ENCODE results near the gene CES2. TPM values are rescaled to one million over a fixed set of nuclear protein-coding genes. Genes with fewer than 3 reads are reported as not detected.
A peak's percentile ranks its signal among the peaks of the same experiment; 100 is the strongest.

CES2 gene
- total and polyA plus RNA-seq, 10 of the 15 experiments (the other 5 are each of a cell fraction or from before 2014, with no cell fraction given), result 1.6 to 33.7 (median 21.0) TPM

DNA sequence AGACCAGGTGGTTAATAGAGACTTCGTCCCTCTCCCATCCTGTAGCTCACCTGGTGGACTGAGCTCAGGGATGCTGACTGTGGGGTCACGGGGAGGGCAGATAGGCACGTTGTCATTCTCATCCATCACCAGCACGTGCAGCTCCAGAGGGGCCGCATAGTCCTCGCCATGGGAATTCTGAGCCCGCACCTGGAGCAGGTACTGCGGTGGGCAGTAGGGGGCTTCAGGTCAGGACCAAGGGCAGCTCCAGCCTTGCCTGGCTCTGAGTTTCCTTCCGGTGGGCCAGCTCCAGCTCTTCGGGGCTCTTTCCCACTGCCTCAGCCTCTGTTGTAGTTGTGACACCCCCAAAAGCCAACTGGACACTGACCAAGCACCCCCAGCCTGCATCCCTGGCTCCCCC is 22.2 kb upstream of the CES2 start:
- no peaks in the 10 kb centered on the region for H4K20me1 ChIP-seq (ENCODE audit: control insufficient read depth, insufficient read depth)
- no peak overlapping the region for H3K4me2 ChIP-seq (ENCODE audit: control insufficient read depth, insufficient read depth)
- ChIA-PET CTCF (interaction anchor here (1.3 kb wide), 1 partner anchor 45 kb away, joined by 4 read pairs; no protein-coding TSS in a partner anchor), POLR2A (no interaction called here), SMC1A (ENCODE audit: uncharacterized antibody, unreplicated experiment) (no interaction called here), RAD21 (ENCODE audit: unreplicated experiment) (no interaction called here)
- no peak overlapping the region for H3K9ac ChIP-seq (ENCODE audit: control insufficient read depth, insufficient read depth, low read length)
- WGBS (ENCODE audit: insufficient coverage, insufficient replicate concordance, low lambda C conversion rate, missing lambda C conversion rate), result 37% methylated on average over 10 of the region's 10 CpGs
- H3K27me3 ChIP-seq (replicated peaks in 1 of 2; ENCODE audit: control insufficient read depth in 2 of 2, insufficient read depth in 2 of 2, low read length in 1 of 2), result no peaks in the 10 kb centered on the region; a peak in 2 of 4 replicates
- no peaks in the 10 kb centered on the region for H3K9me3 ChIP-seq (replicated peaks; ENCODE audit: control insufficient read depth, insufficient read depth, low read length)
- H2AFZ ChIP-seq (ENCODE audit: control insufficient read depth, low read depth, low read length), result no peak overlapping the region
- H3K4me1 ChIP-seq (ENCODE audit: control insufficient read depth, insufficient read depth, low read length), result no peaks in the 10 kb centered on the region
- no peak overlapping the region for H3K27ac ChIP-seq (ENCODE audit: control insufficient read depth, insufficient read depth)
- FAIRE-seq, result no peak
- no peak for DNase-seq (ENCODE audit: low read depth, low spot score)
- intact Hi-C loops (cut with micrococcal nuclease; ENCODE audit: unreplicated experiment) (no loop called here), in situ Hi-C loops (cut with MboI) (no loop called here)
- no peak overlapping the region for H3K4me3 ChIP-seq
- no TSS peak for BruUV-seq (replicated peaks)
- TF ChIP-seq EED (IDR thresholded peaks at IDR 0.05; ENCODE audit: low read depth) (no peak), DPF2 (IDR thresholded peaks at IDR 0.05) (no peak), REST (IDR thresholded peaks at IDR 0.05; ENCODE audit: low read depth, low read length) (peak; percentile 48; the same call in 1 of the 2 replicates)
- no peaks in the 10 kb centered on the region for H3K79me2 ChIP-seq (ENCODE audit: control insufficient read depth, insufficient read depth, low read length)
- ATAC-seq, result no peak
- no peaks in the 10 kb centered on the region for H3K36me3 ChIP-seq (ENCODE audit: control insufficient read depth in 2 of 2, insufficient read depth in 2 of 2, low read length in 1 of 2)

- H3K9me3 ChIP-seq (replicated peaks; ENCODE audit: control insufficient read depth, insufficient read depth, low read length), result no peaks in the 10 kb centered on the region
- ChIA-PET POLR2A (no interaction called here), SMC1A (ENCODE audit: uncharacterized antibody, unreplicated experiment) (no interaction called here), CTCF (interaction anchor here (1.3 kb wide), 1 partner anchor 46 kb away, joined by 4 read pairs; no protein-coding TSS in a partner anchor), RAD21 (ENCODE audit: unreplicated experiment) (no interaction called here)
- ATAC-seq, result no peak
- H3K4me2 ChIP-seq (ENCODE audit: control insufficient read depth, insufficient read depth), result no peak overlapping the region
- intact Hi-C loops (cut with micrococcal nuclease; ENCODE audit: unreplicated experiment), result no loop called here
- H3K4me1 ChIP-seq (ENCODE audit: control insufficient read depth, insufficient read depth, low read length), result no peaks in the 10 kb centered on the region
- H3K36me3 ChIP-seq (ENCODE audit: control insufficient read depth in 2 of 2, insufficient read depth in 2 of 2, low read length in 1 of 2), result no peaks in the 10 kb centered on the region
- BruUV-seq (replicated peaks), result no TSS peak
- no peak for DNase-seq (ENCODE audit: low read depth, low spot score)
- H3K9ac ChIP-seq (ENCODE audit: control insufficient read depth, insufficient read depth, low read length), result no peak overlapping the region
- no peak overlapping the region for H2AFZ ChIP-seq (ENCODE audit: control insufficient read depth, low read depth, low read length)
- H3K27me3 ChIP-seq (replicated peaks in 1 of 2; ENCODE audit: control insufficient read depth in 2 of 2, insufficient read depth in 2 of 2, low read length in 1 of 2), result no peaks in the 10 kb centered on the region; a peak in 2 of 4 replicates
- H3K4me3 ChIP-seq, result no peak overlapping the region
- WGBS (ENCODE audit: insufficient coverage, insufficient replicate concordance, low lambda C conversion rate, missing lambda C conversion rate), result 5% methylated on average over 4 of the region's 4 CpGs
- H3K79me2 ChIP-seq (ENCODE audit: control insufficient read depth, insufficient read depth, low read length), result no peaks in the 10 kb centered on the region
- no peak for FAIRE-seq
- no peaks in the 10 kb centered on the region for H4K20me1 ChIP-seq (ENCODE audit: control insufficient read depth, insufficient read depth)
- in situ Hi-C loops (cut with MboI), result no loop called here
- no peak for TF ChIP-seq BRCA1 (IDR thresholded peaks at IDR 0.05; ENCODE audit: low read depth, low read length)
- TF ChIP-seq, protein P1, sequence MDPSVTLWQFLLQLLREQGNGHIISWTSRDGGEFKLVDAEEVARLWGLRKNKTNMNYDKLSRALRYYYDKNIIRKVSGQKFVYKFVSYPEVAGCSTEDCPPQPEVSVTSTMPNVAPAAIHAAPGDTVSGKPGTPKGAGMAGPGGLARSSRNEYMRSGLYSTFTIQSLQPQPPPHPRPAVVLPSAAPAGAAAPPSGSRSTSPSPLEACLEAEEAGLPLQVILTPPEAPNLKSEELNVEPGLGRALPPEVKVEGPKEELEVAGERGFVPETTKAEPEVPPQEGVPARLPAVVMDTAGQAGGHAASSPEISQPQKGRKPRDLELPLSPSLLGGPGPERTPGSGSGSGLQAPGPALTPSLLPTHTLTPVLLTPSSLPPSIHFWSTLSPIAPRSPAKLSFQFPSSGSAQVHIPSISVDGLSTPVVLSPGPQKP (IDR thresholded peaks at IDR 0.05; ENCODE audit: low read depth, low read length), result no peak
- TF ChIP-seq TCF3 (IDR thresholded peaks at IDR 0.05; ENCODE audit: borderline replicate concordance, insufficient read depth, low read depth, low read length), result no peak
- no peak for TF ChIP-seq NR2F1 (conservative IDR thresholded peaks at IDR 0.05)
- TF ChIP-seq NRF1 (conservative IDR thresholded peaks at IDR 0.05; ENCODE audit: low read depth, low read length), result no peak
- TF ChIP-seq LARP7 (IDR thresholded peaks at IDR 0.05), result no peak
- no peak for TF ChIP-seq TAF1 (IDR thresholded peaks at IDR 0.05; ENCODE audit: borderline replicate concordance, low read depth, low read length)
- no peak for TF ChIP-seq SREBF2 (IDR thresholded peaks at IDR 0.05; ENCODE audit: low read length)
- no peak overlapping the region for H3K27ac ChIP-seq (ENCODE audit: control insufficient read depth, insufficient read depth)
Measured at GRCh38 chr16:66913711-66914110, 21.6 kb upstream of the CES2 start.
